NCI-H526 treated with DMSO at 0.1 percent for 48 hours (cell line): Measurements from ENCODE around the gene FILIP1L.

Source experiments
- DNase-seq: peaks from one replicate; lab custom pipeline; 2025; lab: John Stamatoyannopoulos, UW

The FILIP1L gene

DNA sequence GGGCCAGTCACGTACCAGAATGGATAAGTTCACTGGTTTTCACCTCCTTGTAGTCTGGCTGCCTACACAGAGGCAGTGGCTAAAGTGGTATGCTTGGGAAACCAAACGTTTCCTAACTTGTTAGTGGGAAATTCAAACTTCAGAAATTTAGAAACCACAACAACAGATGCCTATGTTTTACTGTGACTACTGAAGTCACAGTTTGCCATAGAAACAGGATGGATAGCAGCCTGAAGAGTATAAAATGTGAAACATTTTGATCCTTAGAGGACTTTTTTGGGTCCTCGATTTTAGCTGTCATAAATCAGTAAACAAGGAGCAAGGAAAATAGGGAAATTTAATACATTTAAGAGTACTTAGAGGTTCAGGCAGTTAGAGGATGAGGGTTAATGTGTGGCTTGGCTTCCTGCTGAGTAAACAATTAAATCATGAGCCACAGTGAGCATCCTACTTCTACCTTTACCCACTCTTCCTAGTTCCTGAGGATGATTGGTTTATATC is 248.0 kb downstream of the FILIP1L start:
- no peak for DNase-seq

DNA sequence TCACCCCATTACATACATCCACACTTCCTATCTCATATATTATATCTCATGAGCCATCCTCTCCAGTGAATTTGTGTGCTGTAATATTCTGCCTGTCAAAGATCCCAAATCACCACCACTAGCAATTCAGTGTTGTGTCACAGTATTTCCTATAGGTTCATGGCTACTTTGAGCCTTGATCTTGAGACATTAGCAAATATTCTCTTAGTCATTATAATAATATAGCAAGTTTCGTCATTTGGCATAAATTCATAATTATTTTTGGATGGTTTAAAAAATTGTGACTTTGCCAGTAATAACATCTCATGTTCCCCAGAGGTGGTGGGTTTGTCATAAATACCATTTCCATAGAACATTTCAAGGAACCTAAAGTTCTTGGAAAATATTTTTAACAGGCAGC is 249.0 kb downstream of the FILIP1L start:
- DNase-seq: no peak

DNA sequence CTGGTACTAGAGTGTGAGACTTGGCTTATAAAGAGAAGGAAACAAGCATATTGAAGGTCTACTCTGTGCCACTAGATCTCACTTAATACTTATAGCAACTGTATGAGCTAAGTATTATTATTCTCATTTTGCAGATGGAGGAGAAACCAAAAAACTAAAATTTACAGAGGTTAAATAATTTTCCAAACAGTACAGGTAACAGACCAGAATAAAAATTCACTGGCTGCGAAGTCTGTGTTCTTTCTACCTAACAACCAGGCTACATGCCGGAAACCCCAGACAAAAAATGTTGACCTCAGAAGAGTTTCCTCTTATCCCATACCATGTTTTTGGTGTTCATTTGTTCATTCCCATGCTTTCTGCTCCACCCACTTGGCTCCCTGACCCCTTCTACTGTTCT is 250.0 kb downstream of the FILIP1L start:
- no peak for DNase-seq

DNA sequence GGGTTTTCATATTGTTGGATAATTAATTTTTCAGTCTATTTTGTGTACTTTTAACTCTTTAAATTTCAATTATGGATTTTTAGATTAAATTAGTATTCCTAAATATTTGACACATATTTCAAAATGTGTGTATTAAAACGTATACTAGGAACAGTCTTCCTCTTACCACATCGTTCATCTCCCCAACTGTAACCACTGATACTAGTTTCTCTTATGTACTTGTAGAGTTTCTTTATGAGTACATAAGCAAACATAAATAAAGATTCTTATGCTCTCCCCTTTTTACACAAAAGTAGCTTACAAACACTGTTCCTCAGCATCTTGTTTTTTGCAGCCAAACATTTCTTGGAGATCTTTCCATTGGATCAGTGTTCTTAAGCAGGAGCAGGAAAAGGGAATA is 250.7 kb downstream of the FILIP1L start:
- DNase-seq: no peak

DNA sequence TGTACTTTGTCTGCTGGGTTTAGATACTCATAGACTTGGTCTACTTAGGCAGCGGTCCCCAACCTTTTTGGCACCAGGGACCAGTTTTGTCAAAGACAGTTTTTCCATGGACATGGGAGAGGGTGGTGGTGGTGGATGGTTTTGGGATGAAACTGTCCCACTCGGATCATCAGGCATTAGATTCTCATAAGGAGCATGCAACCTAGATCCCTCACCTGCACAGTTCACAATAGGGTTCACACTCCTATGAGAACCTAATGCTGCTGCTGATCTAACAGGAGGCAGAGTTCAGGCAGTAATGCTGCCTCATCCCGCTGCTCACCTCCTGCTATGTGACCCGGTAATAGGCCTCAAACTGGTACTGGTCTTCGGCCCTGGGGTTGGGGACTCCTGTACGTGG is 251.3 kb downstream of the FILIP1L start:
- DNase-seq: no peak

DNA sequence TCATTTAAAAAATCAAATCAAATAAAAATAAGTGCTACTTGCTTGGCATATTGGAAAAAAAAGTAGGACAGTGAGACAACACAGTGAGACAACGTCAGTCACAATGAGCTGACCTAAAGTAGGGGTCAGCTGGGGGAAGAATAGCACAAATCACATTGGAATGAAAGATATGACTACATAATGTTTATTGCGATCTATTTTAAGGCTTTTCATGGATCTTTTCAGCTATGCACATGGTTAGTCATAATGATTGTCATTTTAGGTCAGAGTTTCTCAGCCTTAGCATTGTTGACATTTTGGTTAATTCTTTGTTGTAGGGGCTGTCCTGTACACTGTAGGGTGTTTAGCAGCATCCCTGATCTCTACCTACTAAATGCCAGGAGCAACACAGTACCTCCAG is 252.1 kb downstream of the FILIP1L start:
- no peak for DNase-seq

DNA sequence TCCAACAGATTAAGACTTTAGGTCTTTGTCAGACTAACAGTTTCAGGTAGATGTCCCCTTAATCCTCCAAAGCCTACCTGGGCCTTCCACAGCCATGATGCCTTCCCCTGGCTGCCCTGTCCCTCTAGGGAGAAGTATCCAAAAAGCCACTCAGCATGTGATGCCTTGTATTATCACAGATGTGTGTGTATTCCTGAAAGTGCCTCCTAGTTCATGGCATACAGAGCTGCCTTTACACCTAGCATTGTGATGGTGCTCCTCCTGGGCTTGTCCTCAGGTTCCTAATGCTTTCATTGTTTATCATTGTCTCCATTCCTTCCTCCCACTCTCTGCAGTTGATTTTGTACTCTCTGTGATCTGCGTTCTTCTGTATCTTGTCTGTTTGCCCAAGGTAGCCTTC is 253.1 kb downstream of the FILIP1L start:
- no peak for DNase-seq

DNA sequence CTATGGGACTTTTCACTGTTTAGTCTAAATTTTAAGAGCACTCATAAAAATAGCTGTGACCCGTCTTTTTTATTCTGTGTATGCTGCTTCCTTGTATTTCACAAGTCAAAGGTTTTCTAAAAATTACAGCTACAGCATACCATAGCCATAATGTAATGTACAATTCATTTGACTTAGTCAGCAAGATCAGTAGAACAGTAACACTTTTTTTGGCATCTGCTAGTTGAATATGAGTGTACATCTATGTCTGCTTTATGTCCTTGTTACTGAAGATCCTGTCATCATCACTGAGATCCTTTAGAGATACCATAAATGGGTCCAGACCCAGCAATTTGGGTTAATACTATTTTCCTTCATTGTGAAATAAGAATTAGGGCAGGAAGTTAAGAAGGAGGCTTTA is 254.5 kb downstream of the FILIP1L start:
- no peak for DNase-seq

DNA sequence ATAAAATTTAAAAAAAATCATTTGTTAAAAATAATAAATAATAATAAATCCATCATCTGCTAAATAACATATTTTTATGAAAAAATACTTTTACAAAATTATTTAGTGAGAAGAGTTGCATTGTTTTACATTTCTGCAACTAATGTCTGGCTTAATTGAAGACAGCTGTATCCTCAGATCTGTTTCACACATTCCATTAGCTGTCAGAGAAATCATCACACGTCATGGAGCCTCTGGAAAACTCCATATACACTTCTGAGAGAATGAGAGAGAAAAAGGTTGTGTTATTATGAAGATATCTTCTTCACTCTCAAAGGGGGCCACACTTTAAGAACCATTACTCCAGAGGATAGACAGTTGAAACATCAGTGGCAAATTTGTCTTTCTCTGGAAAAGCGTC is 255.8 kb downstream of the FILIP1L start:
- no peak for DNase-seq

DNA sequence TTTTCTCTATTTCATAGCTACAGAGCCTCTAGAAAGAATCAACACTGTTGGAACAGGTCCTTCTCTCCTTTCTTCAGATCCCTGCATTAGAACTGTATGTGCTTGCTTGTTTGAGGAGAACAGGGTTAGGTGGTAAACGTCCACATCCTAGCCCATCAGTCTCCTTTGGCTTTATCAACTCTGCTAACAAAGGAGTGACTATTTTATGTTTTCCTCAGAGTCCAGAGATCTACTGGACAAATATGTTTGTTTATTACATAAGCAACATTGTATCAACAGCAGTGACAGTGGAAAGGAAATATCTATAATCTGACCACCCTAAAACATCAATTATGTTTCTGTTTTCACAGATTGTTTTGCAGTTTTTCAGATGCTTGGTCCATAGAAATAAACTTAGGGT is 257.0 kb downstream of the FILIP1L start:
- DNase-seq: no peak

DNA sequence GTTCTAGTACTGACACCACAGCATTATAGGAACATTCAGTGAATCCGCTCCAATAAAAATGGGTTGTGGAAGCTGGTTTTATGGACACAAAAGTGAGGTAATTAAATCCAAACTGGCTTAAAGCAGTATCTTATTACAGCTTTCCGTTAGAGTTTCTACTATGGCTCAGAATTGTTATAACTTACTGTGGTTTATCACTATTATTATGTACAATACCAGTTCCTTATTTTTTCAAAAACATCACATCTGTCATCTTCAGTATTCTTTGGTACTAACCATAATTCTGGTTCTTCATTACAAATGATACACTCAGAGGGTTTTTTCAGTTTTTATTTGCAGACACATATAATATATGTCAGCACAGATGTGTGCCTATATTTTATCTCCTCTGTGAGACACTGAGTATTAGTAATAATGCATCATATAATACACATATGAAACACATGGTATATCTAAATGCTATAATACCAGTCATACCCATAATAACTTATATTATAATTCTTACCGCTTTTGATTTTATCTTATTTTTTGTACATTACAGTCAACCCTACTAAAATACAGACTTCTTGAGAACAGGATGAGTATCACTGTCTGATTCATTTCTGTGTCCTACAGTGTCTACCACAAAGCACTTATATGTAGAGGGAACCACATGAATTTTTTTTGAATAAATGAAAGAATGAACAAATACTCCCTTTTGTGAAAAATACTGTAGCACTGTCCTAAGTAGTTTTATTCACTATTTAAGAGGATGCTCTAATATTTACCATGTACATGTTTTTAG is 257.7 kb downstream of the FILIP1L start:
- DNase-seq: no peak

DNA sequence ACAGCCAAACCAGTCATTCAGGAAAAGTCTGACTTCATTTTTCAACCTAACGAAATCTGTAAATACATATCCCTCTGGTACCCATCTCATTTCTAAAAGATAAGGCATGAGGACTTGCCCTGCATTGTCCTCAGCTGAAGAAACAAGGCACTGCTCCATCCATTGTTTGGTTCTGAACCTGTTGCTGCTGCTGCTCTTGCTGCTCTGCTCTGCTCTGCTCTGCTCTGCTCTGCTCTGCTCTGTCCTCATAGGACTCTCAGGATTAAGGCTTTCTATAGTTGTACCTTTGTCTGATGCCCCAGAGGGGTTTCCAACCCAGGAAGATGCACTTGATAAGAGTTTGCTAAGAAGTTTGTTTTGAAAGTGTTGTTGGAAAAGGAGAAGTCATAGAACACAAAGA is 258.4 kb downstream of the FILIP1L start:
- DNase-seq: no peak

DNA sequence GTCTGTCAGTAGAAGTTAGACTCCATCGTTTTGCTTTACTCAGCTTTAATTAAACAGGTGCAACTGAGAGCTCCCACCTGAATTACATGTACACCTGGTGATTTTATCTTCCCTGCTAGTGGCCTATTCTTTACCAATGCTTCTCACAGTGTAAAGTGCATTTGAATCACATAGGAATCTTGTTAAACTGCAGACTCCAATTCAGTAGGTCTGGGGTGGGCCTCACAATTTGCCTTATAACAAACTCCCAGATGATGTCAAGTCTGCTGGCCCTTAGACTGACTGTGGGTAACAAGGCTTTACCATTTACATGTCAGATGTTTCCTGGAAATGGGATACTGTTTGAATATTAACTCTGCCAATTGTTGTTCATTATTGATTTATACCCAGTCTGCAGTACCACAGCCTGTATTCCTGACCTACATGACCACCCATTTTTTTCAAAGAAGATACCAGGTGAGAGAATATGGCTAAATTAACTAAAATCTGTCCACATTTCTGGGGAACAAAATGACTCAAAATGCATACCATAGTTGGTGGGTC is 259.5 kb downstream of the FILIP1L start:
- DNase-seq: peak; percentile 8

DNA sequence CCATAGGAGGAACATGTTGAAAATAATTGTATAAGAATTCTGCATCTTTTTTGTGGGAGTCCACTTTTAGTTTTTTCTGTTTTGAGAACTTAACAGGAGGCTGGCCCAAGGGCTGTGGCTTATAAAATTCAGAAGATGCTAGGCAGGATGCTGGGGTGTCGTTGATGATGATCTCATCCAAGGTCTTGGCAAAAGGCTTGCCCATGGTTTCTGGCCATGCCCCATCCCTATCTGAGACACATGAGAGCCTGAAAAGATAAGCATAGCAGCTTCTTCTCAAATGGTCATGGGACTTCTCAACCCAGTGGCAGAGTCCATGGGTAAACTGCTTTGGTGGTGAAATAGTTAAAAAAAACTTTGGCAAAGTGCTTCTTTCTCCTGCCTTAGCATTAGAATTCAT is 261.4 kb downstream of the FILIP1L start:
- DNase-seq: no peak

DNA sequence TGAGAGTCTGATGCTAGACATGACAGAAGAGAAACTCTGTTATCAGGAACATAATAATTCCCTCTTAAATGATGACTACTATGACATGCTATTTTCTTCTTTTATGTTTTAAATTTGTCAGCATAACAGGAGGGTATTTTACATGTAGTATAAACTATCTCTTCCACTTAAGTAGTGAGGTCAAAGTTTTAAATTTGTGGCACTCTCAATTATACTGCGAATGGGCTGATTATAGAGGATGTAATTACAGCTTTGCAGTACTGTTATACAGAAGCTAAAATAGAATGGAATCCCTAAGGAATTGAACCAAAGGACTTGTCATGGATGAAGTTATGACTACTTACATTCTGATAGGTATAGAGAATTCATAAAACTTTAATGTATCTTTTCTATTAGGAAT is 262.3 kb downstream of the FILIP1L start:
- DNase-seq: no peak

DNA sequence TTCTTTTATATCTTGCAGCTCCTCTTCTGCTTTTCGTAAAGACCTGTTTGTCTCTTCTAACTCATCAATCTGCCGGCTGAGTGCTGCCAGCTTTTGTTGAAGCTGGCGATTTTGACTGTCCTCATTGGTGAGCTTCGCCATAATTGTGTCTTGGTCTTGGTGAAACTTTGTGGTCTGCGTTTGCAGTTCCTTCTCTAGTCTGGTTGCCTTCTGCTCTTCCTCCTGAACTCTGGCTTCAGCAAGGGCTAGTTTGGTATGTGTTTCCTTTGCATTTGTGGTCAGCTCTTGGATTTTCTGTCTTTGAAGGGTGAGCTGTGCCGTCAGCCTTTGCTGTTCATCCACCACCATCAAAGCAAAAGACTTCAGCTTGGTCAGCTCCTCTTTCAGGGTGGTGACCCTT is 263.7 kb downstream of the FILIP1L start:
- DNase-seq: no peak

DNA sequence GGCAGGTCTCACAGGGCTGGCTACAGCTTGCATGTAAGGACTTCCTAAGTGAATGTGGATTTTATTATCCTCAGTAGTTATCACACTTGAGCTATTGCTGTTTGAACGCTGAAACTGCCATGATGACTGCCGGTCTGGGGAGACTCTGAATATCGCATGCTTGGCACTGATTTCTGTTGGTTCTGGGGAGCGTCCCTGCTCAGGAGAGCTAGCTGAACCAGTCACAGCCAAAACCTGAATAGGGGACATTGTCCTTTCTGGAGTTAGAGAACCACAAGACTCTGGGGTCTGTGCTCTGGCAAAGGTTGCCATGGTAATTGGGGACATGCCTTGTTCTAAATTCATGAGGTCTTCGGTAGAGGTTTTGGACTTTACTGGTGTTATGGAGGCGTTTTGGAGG is 265.9 kb downstream of the FILIP1L start:
- no peak for DNase-seq

DNA sequence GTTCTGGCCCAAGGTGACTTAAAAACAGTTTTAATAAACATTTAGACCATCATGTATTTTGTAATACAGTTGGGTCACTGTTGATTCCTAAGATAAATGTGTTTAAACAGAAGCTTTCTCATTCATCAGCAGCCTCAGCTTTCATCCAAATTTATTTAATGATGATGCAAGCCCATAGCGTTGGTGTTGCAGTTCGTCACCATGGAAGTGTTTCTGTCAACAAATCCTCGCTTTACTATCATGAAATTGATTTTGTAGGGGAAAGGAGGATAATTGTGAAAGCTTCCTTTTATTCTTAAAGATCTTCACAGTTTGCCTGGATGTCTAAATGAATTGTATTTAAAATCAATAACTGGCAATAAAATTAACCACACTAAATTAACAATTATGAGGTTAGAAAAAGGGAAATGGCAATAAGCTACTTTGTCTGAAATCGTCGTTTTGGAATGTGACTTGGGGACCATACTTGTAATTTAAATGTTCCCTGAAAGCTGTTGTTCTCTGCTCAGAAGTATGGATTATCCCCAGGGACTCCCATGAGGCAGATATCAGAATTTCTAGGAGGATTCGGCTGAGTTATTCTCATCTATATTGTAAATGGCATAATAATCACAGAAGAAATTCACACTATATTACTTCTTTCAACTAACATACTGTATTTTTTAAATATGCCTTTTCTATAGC is 267.7 kb downstream of the FILIP1L start:
- no peak for DNase-seq

DNA sequence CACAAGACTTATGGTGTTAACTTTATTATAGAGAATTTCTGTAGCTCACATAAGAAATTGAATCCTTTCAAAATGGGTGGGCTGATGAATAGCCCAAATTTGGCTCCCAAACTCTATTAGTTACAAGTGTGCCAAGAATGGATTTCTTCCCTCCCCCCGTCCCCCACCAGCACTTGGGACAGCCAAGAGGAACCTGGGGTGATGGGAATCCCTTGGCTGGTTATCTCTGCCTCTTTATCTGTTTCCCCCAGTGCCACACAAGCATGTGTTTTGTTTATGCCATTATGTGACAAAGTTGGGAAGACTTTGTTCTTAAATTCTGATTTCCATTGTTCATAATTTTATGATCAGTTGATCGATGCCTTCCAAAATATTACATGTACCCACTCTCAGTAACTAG is 268.3 kb downstream of the FILIP1L start:
- no peak for DNase-seq

DNA sequence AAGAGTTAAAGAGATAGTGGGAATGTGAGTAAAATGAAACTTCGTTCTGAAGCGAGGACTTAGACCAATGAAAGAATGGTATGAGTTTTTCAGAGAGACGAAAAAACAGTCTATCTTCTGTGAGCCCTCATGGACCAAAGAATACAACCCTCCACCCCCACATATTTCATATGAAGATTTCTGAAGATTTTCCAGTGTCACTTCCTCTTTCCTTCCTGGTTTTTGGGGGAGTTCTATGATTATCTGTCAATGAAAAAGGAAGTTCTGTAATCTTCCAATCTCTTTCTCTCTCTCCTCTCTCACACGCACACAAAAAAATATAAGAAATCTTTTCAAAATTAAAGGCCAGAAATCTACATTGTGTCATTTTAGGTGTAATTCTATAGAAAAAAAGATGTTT is 269.0 kb downstream of the FILIP1L start:
- DNase-seq: no peak

DNA sequence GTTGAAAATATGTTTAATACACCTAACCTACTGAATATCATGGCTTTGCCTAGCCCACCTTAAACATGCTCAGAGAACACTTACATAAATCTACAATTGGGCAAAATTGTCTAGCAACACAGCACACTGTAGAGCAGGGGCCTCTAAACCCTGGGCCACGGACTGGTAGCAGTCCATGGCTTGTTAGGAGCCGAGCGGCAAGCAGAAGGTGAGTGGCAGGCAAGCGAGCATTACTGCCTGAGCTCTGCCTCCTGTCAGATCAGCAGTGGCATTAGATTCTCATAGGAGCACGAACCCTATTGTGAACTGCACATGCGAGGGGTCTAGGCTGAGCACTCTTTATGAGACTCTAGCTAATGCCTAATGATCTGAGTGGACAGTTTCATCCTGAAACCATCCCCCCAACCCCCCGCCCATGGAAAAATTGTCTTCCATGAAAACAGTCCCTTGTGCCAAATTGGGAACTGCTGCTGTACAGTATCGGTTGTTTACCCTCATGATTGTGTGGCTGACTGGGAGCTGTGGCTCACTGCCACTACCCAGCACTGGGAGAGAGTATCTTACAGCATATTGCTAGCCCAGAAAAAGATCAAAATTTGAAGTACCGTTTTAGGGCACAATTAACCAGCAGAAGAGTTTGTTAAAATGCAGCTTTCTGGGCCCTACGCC is 270.6 kb downstream of the FILIP1L start:
- no peak for DNase-seq

DNA sequence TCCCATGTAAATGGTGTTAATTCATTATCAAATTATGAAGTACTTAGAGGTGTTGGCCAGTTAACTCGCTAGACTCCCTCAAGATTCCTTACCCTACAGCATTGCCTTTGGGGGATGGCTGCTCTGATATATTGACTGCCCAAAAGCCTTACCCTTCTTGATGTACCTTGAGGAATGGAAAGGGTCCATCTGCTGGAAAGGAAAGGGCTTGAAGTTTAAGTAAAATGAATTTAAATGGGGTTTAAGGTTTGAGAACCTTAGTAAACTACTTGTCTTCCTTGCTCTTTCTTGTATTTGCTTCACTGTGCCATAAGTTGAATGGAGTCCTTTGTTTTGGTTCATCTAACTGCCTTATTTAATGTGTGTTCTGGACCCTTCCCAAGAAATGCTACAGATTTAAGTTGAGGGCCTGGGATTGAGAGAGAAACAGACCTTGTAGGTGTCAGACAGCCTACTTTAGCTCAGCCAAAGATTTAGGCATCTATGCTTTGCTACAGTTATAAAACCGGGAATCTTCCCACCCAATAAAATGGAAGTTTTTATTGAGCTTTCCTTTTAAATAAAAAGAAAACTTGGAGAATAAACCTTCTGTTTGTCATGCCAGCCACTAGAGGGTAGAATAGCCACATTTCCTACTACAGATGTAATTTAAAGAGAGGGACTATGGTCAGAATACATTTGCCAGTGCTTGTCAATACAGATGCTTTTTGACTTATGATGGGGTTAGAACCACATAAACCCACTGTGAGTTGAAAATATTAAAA is 271.3 kb downstream of the FILIP1L start:
- peak; percentile 36 for DNase-seq
